Liver (tissue), 9 donors: ENCODE measurements around the gene SHISAL1. TPM values are rescaled to one million over a fixed set of nuclear protein-coding genes. Genes with fewer than 3 reads are reported as not detected.

Experiments
- DNase-seq: peaks from one replicate; pipeline ENCODE4 v3.0.0-alpha.2; 2017; ENCODE audit warnings: low spot score
- H3K27ac ChIP-seq, 2 donors: one replicate each; pipeline ENCODE4 v1.7.0; 2013; ENCODE audit warnings: inconsistent platforms in 2 of 2, low read length in 2 of 2, control low read depth in 1 of 2, low read depth in 1 of 2, mild to moderate bottlenecking in 1 of 2
- H3K27me3 ChIP-seq, 4 donors: one replicate each; pipeline versions ENCODE4 v1.6.1 to v1.7.0; 2013; ENCODE audit warnings: low read length in 3 of 4, inconsistent platforms in 1 of 4, mild to moderate bottlenecking in 1 of 4, moderate library complexity in 1 of 4; ENCODE audit not compliant: control insufficient read depth in 4 of 4, insufficient read depth in 4 of 4
- H3K36me3 ChIP-seq, 4 donors: one replicate each; pipeline versions ENCODE4 v1.6.1 to v1.7.0; 2013; ENCODE audit warnings: low read length in 3 of 4, mild to moderate bottlenecking in 3 of 4, low read depth in 1 of 4, moderate library complexity in 1 of 4; ENCODE audit not compliant: control insufficient read depth in 4 of 4, insufficient read depth in 3 of 4
- H3K4me1 ChIP-seq, 4 donors: one replicate each; pipeline versions ENCODE4 v1.6.1 to v1.7.0; 2013; ENCODE audit warnings: low read length in 3 of 4, mild to moderate bottlenecking in 3 of 4, moderate library complexity in 1 of 4; ENCODE audit not compliant: control insufficient read depth in 4 of 4, insufficient read depth in 4 of 4
- H3K4me3 ChIP-seq, 3 donors: one replicate each; pipeline versions ENCODE4 v1.6.1 to v1.7.0; 2013; ENCODE audit warnings: low read length in 3 of 3, control low read depth in 1 of 3, low read depth in 1 of 3, mild to moderate bottlenecking in 1 of 3
- H3K9ac ChIP-seq, 2 donors: one replicate each; pipeline ENCODE4 v1.7.0; 2013; ENCODE audit warnings: low read length in 2 of 2, mild to moderate bottlenecking in 2 of 2, moderate library complexity in 2 of 2, control low read depth in 1 of 2, low read depth in 1 of 2
- H3K9me3 ChIP-seq, 4 donors: one replicate each; pipeline versions ENCODE4 v1.6.1 to v1.7.0; 2013; ENCODE audit warnings: low read length in 3 of 4; ENCODE audit not compliant: control insufficient read depth in 4 of 4
- CTCF ChIP-seq: fragments of 150-350 bp; IDR thresholded peaks from 2 replicates; pipeline ENCODE4 v1.5.1; 2017; ENCODE audit warnings: improper control_type of control experiment, low read depth, low read length; ENCODE audit not compliant: missing input control
- EGR1 ChIP-seq, 2 donors: IDR thresholded peaks; 2 replicates each; pipeline ENCODE4 v1.6.1; 2016 to 2018; ENCODE audit warnings: antibody characterized with exemption in 2 of 2, low read depth in 2 of 2
- FOXA1 ChIP-seq: IDR thresholded peaks from 2 replicates; pipeline ENCODE4 v1.6.1; 2016; ENCODE audit warnings: antibody characterized with exemption
- FOXA2 ChIP-seq: IDR thresholded peaks from 2 replicates; pipeline ENCODE4 v1.6.1; 2016; ENCODE audit warnings: antibody characterized with exemption
- GABPA ChIP-seq, 2 donors: IDR thresholded peaks in 1 of 2; conservative IDR thresholded peaks in 1 of 2; 2 replicates each; pipeline ENCODE4 v1.6.1; 2016; ENCODE audit warnings: antibody characterized with exemption in 2 of 2, mild to moderate bottlenecking in 1 of 2, moderate library complexity in 1 of 2
- HNF4A ChIP-seq, 2 donors: conservative IDR thresholded peaks; 2 replicates each; pipeline ENCODE4 v1.6.1; 2016; ENCODE audit warnings: antibody characterized with exemption in 2 of 2, mild to moderate bottlenecking in 2 of 2
- HNF4G ChIP-seq: IDR thresholded peaks from 2 replicates; pipeline ENCODE4 v1.6.1; 2016; ENCODE audit warnings: antibody characterized with exemption
- JUND ChIP-seq, 2 donors: IDR thresholded peaks; 2 replicates each; pipeline ENCODE4 v1.6.1; 2016; ENCODE audit warnings: antibody characterized with exemption in 2 of 2
- MAX ChIP-seq: IDR thresholded peaks from 2 replicates; pipeline ENCODE4 v1.6.1; 2016; ENCODE audit warnings: antibody characterized with exemption
- REST ChIP-seq: IDR thresholded peaks from 2 replicates; pipeline ENCODE4 v1.6.1; 2016; ENCODE audit warnings: antibody characterized with exemption, mild to moderate bottlenecking
- RXRA ChIP-seq, 2 donors: IDR thresholded peaks; 2 replicates each; pipeline ENCODE4 v1.6.1; 2017 to 2018; ENCODE audit warnings: antibody characterized with exemption in 2 of 2, mild to moderate bottlenecking in 1 of 2
- WGBS: extraction: QIAGEN DNeasy Blood & Tissue Kit; methylation state at CpG from one replicate; pipeline ENCODE4 v1.1.7; 2013; 5-methylcytosine and 5-hydroxymethylcytosine counted together
- polyA plus RNA-seq, 2 donors: library from polyadenylated mRNA; stranded (reverse) in 1 of 2; unstranded in 1 of 2; fragments of 200-250 nt in 1 of 2; fragments of >200 nt in 1 of 2; fragmentation: Nextera tagmentation in 1 of 2; extraction: Ambion mirVana in 1 of 2; gene quantifications; one replicate each; pipeline versions ENCODE4 v1.2.1 to v1.2.3, GENCODE V29; 2013 to 2015
- total RNA-seq, 2 donors: library from RNA; depleted of rRNA; stranded (reverse); fragments of >200 nt; gene quantifications; one replicate each; pipeline ENCODE4 v1.2.3, GENCODE V29; 2014
- TF ChIP-seq, protein P1 (sequence below): IDR thresholded peaks from 2 replicates; pipeline ENCODE4 v1.6.1; 2016; ENCODE audit warnings: antibody characterized with exemption
- TF ChIP-seq, protein P2 (sequence below): IDR thresholded peaks from 2 replicates; pipeline ENCODE4 v1.6.1; 2016; ENCODE audit warnings: antibody characterized with exemption
- donor health status: healthy.
- donor health status: healthy.
- donor health status: healthy.
- donor health status: healthy.
- donor health status: healthy.

SHISAL1 gene
- total and polyA plus RNA-seq, 4 donors = 0.07 to 0.17 (median 0.13) TPM

GRCh38 chr22:44259366-44260215, 53.2 kb downstream of the SHISAL1 start:
- WGBS = 79% methylated on average over 19 of the region's 19 CpGs
- peaks cover 0 to 3% (median 0%) of the 10 kb centered on the region in 4 donors for H3K27me3 ChIP-seq
- no peak for DNase-seq
- TF ChIP-seq HNF4G (no peak), HNF4A (conservative IDR thresholded peaks at IDR 0.05) (no peak), CTCF (no peak), EGR1 (IDR thresholded peaks at IDR 0.05; ENCODE audit: low read depth in 2 of 2) (no peak), GABPA (IDR thresholded peaks at IDR 0.05 in 1 of 2, conservative IDR thresholded peaks at IDR 0.05 in 1 of 2) (no peak), RXRA (IDR thresholded peaks at IDR 0.05) (no peak)
- TF ChIP-seq, protein P1, sequence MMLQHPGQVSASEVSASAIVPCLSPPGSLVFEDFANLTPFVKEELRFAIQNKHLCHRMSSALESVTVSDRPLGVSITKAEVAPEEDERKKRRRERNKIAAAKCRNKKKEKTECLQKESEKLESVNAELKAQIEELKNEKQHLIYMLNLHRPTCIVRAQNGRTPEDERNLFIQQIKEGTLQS = no peak
- no peak overlapping the region for H3K27ac ChIP-seq
- H3K36me3 ChIP-seq = no peaks in the 10 kb centered on the region
- H3K4me1 ChIP-seq = no peaks in the 10 kb centered on the region
- H3K9ac ChIP-seq = no peak overlapping the region
- H3K4me3 ChIP-seq = no peak overlapping the region
- peaks cover 0 to 5% (median 0%) of the 10 kb centered on the region in 4 donors for H3K9me3 ChIP-seq

DNA sequence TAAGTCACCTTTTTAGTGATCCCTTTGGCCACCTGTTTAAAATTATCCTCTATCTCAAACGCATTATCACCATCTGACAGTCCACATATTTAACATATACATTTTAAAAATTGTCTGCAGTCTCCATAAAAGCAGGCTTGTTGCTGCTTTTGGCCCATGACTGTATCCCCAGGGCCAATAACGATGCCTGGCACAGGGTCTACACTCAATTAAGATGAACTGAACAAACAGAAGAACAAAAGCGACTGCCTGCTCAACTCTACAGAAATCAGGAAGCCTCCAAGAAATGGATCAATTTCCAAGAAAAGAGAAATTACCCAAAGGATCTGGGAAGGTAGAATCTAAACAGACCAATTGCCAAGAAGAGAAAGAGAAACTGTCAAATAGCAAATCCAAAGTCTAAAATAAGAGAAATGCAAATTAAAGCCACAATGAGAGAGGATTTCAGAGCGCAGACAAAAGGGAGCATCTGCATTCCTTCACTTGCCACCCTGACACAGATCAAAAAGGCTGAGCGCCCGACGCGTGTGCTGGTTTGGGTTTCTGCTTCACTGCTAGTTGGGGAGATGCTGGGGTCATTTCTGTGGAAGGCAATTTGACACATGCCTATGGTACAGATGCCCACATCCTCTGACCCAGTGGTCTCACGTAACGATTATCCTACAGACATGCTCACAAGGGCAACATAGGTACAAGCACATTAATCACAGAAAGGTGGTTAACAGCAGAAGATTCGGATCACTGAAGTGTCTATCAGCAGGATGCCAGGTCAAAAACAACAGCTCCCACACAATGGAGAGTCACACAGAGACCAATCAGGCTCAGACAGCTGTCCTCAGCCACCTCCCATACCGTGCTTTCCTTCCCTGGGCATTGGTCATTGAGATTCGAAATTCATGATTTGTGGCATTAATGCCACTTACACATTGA, 55.9 kb downstream of the SHISAL1 start:
- Histone ChIP-seq H3K27me3 (peaks cover 0 to 3% (median 0%) of the 10 kb centered on the region in 4 donors), H3K27ac (no peak overlapping the region), H3K4me3 (no peak overlapping the region), H3K9me3 (peaks cover 0 to 5% (median 0%) of the 10 kb centered on the region in 4 donors), H3K36me3 (no peaks in the 10 kb centered on the region), H3K9ac (no peak overlapping the region), H3K4me1 (no peaks in the 10 kb centered on the region)
- TF ChIP-seq CTCF = no peak
- WGBS = 61% methylated on average over 13 of the region's 13 CpGs
- DNase-seq = no peak

GRCh38 chr22:44256085-44256484, 56.7 kb downstream of the SHISAL1 start:
- no peak for DNase-seq
- WGBS = 82% methylated on average over 6 of the region's 6 CpGs
- no peak overlapping the region for H3K27ac ChIP-seq
- H3K4me1 ChIP-seq = no peaks in the 10 kb centered on the region
- peaks cover 0 to 5% (median 0%) of the 10 kb centered on the region in 4 donors for H3K9me3 ChIP-seq
- no peak overlapping the region for H3K9ac ChIP-seq
- H3K4me3 ChIP-seq = no peak overlapping the region
- no peaks in the 10 kb centered on the region for H3K36me3 ChIP-seq
- peaks cover 0 to 3% (median 0%) of the 10 kb centered on the region in 4 donors for H3K27me3 ChIP-seq
- TF ChIP-seq GABPA (IDR thresholded peaks at IDR 0.05 in 1 of 2, conservative IDR thresholded peaks at IDR 0.05 in 1 of 2) (no peak), MAX (no peak), JUND (IDR thresholded peaks at IDR 0.05) (no peak), FOXA1 (no peak), FOXA2 (no peak), REST (no peak), RXRA (IDR thresholded peaks at IDR 0.05) (no peak)
- TF ChIP-seq, protein P2, sequence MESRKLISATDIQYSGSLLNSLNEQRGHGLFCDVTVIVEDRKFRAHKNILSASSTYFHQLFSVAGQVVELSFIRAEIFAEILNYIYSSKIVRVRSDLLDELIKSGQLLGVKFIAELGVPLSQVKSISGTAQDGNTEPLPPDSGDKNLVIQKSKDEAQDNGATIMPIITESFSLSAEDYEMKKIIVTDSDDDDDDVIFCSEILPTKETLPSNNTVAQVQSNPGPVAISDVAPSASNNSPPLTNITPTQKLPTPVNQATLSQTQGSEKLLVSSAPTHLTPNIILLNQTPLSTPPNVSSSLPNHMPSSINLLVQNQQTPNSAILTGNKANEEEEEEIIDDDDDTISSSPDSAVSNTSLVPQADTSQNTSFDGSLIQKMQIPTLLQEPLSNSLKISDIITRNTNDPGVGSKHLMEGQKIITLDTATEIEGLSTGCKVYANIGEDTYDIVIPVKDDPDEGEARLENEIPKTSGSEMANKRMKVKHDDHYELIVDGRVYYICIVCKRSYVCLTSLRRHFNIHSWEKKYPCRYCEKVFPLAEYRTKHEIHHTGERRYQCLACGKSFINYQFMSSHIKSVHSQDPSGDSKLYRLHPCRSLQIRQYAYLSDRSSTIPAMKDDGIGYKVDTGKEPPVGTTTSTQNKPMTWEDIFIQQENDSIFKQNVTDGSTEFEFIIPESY = no peak
